HG03025 (cell line): Measurements from ENCODE around the gene BECN2.
"Not testable (repeated sequence)": the region's sequence is repeated elsewhere in the genome, so short reads cannot be mapped to it uniquely, and the experiment has no call there.

Experiments
- ATAC-seq: cut with Tn5 transposase; IDR thresholded peaks from one replicate; pipeline ENCODE4 v1.9.1; 2021; ENCODE audit warnings: mild to moderate bottlenecking, moderate library complexity; ENCODE audit not compliant: unreplicated experiment, low FRiP score

BECN2 gene

DNA sequence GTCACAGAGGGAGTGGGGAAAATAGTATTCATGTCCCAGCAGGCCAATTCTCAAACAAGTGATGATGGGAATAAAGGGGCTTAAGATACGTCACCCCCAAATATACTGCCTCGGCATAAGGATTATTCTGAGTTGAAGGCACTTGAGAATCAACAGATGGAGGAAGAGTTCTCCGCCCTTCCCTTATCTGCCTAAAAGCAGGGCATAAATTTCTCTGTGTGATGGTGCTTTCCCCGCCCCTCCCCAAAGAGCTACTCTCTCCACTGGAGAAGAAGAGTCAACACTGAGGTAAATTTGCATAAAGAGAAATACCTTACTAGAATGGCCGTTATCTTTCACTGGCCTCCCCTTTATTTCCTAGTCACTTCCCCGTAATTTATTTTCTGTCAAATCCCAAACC is 18.7 kb downstream of the BECN2 start:
- ATAC-seq = no peak

DNA sequence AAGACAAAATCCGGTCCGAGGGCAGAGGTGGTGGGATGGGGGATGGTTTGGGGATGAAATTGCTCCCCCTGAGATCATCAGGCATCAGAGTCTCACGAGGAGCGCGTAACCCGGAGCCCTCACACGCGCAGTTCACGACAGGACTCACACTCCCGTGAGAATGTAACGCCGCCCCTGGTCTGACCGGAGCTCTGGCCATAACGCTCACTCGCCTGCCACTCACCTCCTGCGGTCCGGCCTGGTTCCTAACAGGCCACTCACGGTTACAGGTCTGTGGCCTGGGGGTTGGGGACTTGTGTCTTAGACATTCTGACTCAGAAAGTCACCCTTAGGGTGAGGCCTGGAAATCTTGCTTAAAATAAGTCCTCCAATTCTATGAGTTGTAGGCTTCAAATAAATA is 21.5 kb downstream of the BECN2 start:
- ATAC-seq = no peak

DNA sequence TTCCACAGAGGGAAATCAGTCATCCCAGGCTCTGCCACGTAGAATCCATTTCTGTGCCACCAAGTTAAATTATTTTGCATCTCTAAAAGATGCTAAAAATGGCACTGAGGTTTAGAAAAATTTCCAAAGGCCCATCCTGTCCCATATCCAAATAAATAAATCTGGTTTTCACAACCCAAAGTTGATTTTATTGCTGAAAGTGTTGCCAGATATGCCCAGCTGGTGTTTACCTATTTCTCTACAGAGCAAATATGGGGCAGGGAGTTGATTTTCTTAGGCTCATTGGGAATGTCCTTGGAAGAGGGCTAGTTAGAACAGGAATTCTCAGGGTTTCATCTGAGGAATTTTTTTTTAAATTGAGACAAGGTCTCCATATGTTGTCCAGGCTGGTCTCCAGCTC is 22.4 kb downstream of the BECN2 start:
- no peak for ATAC-seq

DNA sequence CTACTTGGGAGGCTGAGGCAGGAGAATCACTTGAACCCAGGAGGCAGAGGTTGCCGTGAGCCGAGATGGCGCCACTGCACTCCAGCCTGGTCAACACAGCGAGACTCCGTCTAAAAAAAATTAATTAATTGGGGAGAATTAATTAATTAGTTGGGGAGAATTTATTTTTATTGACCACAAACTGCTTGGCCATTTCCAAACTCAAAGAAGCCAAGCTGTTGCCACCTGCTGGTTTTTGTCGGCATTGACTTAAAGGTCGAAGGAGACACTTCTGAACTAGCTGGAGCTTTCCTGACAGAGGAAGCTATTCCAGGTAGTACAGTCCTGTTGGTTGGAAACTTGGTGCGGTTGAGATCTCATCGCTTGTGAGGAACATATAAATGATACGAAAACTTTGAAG is 28.2 kb downstream of the BECN2 start:
- no peak for ATAC-seq

DNA sequence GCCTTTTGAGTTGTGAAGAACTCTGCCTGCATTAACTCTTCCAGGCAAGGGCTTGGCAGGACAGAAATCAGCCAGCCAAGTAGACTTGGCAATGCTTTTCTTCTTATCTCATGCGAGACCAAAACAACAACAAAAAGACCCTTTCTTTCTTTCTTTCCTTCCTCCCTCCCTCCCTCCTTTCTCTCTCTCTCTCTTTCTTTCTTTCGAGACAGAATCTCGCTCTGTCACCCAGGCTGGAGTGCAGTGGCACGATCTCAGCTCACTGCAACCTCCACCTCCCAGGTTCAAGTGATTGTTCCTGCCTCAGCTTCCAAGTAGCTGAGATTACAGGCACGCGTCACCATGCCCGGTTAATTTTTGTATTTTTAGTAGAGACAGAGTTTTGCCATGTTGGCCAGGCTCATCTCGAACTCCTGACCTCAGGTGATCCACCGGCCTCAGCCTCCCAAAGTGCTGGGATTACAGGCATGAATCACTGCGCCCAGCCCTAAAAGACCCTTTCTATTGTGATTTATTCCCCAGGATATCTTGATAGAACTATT is 30.9 kb downstream of the BECN2 start:
- not testable (repeated sequence) for ATAC-seq

DNA sequence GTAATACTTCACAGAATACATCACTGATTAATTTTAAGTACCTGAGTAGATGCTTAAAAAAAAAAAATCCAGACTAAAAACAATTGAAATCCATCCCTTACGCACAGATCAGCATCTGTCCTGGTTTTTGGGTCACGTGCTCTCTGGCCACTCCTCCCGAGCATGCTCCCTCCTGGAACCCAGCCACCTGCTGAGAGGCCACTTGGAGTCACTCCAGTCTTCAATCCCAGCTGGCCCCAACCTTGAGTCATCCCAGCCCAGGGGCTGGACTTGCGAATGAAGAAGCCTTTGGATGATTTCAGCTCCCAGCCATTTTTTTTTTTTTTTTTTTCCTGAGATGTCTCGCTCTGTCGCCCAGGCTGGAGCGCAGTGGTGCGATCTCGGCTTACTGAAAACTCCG is 32.5 kb downstream of the BECN2 start:
- no peak for ATAC-seq

DNA sequence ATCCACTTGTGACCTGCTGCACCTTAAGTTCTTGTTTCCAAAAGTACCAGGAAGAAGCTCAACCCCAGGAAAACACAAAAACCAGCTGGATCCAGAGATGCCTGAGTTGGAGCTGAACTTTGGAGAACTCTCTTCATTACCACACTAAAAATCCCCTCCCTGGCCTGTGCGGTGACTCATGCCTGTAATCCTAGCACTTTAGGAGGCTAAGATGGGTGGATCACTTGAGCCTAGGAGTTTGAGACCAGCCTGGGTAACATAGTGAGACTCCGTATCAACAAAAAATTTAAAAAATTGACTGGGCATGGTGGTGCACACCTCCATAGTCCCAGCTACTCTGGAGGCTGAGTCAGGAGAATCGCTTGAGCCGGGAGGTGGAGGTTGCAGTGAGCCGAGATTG is 35.2 kb downstream of the BECN2 start:
- ATAC-seq = no peak

DNA sequence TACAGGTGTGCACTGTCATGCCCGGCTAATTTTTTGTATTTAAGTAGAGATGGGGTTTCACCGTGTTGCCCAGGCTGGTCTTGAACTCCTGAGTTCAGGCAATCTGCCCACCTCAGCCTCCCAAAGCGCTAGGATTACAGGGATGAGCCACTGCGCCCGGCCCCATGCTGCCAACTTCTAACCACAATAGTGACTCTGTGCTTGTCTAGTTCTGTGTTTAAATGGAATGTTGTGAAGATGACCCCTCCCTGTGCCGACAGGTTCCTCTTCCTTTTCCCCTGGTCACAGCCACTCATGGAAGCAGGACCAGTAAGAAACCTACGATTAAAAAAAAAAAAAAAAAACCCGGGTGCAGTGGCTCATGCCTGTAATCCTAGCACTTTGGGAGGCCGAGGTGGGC is 36.6 kb downstream of the BECN2 start:
- ATAC-seq = no peak

DNA sequence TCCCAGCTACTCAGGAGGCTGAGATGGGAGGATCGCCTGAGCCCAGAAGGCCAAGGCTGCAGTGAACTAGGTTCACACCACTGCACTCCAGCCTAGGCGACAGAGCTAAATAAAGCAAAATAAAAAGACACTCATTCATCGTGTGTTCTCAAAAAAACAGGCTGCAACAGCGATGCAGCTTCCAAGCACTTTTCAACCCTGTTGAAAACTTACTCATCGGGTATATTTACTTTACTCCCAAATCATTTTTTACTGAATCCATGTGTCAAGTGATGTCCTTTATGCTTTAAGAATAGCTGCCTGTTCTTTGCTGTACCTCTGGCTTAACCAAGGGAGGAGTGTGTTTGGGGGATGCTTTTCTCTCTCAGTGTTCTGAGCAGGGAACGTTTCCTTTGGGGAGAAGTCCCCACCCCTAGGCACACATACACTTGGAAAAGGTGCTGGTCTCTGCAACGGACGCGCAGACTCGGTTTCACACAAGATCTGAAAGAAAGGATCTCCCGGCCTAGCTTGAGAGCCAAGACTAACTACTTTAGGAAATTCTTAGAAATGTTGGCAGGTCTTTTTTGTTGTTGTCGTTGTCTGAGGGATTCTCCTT is 39.9 kb downstream of the BECN2 start:
- ATAC-seq = no peak

DNA sequence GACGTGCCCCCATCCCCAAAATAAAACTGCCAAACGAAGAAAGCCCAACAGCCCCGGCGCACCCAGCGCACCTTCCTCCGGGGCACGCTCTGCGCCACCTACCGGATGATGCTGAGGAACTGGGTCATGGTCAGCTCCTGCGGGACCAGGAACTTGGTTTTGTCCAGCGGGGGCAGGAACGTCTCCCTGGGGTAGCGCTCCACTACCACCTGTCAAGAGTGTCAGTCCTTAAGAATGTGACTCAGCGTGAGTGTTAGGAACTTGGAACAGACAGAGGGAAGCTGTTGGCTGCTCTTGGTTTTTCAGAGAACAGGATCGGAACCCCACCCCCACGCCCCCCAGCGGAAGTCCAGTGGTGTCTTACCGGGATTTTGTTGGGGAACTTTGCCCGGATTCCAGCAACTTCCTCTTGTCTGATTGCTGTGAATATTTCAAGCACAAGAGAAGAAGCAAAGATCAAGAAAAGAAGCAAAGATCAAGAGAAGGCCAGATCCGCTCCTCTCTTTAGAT is 40.9 kb downstream of the BECN2 start:
- ATAC-seq = no peak

DNA sequence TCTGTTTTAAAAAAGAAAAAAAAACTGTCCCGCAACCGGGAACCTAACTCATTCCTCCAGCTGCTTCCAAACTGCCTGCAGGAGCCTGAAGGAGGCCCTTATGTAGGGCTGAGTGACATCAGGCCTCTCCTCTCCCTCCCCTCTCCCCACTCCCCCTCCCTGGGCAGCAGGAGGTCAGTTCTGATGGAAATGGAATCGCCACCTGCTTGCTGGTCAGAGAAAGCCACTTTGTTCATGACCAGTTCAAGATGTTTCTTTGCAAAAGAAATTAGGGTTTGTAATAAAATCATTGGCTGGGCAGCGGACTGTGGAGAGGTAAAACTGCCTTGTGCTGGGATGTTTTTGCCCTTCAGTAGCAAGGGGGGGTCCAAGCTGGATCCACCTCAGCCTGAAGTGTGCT is 41.5 kb downstream of the BECN2 start, which contains the start of gene MAP1LC3C:
MAP1LC3C (minus strand) TSS at position 73 of the 400 bp plus-strand sequence. CDS start 90 bp downstream, outside the sequence.
- no peak for ATAC-seq

DNA sequence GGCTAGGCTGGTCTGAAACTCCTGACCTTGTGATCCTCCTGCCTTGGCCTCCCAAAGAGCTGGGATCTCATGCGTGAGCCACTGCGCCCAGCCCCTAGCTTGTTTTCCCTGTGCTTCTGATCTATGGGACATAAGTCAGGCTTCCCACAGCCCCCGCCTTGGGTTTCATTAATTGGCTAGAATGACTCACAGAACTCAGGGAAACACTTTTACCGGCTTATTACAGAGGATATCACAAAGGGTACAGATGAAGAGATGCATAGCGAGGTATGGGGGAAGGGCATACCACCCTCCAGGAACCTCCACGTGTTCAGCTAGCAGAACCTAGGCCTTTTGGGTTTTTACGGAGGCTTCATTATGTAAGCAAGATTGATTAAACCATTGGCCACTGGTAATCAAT is 42.9 kb downstream of the BECN2 start:
- no peak for ATAC-seq

DNA sequence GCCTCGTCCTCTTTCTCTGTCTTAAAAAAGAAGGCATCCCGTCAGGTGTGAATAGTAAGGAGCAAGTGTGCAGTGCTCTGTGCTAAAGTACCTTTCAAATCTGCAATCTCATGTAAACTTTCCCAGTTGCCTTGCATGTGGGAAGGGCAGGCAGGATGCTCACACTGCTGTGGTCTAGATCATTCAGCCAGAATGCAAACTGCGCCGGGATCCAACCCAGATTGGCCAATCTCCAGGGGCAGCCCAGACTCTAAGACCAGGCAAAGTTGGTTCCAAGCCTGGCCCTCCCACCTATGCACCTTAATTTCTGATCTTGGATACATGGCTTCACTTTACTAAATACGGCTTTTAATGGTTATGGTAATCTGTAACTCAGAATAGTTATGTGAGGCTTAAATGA is 44.5 kb downstream of the BECN2 start:
- ATAC-seq = no peak

DNA sequence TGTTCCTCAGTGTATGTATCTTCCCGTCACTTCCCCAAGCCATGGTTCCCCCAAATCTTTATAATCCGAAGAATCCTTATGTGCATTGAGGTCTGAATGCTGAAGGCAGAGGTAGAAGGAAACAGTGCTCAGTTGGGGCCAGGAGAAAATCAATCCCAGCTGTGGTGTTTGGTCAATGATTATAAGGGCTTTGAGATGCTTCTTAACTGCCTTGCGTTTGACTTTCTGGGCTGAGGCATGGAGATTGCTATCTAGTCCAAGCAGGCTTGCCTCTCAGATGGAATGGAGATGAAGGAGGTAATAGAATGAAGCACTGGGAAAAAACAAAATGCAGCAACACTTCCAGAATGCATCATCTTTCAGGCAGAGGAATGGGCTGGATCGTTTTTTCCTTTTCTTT is 44.9 kb downstream of the BECN2 start:
- ATAC-seq = no peak

DNA sequence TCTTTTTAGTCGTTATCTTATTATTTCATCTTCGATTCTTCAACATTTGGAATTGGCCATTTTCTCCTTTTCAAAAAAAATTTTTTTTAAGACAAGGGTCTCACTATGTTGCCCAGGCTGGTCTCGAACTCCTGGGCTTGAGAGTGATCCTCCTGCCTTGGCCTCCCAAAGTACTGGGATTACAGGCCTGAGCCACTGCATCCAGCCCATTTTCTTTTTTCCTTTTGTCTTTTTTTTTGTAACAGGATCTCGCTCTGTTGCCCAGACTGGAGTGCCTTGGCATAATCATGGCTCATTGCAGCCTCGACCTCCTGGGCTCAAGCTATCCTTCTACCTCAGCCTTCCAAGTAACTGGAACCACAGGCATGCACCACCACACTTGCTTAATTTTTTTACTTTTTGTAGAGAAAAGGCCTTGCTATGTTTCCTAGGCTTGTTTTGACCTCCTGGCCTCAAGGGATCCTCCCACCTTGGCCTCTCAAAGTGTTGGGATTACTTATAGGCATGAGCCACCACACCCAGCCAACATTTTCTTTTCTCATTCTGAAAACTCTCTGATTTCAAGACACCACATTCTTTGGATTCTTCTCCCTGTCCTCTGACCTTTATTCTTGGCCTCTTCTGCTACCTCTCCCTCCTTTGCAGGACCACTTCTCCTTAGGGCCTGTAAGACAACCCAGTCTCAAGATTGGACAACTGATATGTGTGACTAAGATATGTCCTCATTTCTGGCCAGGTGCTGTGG is 47.4 kb downstream of the BECN2 start:
- ATAC-seq = no peak

DNA sequence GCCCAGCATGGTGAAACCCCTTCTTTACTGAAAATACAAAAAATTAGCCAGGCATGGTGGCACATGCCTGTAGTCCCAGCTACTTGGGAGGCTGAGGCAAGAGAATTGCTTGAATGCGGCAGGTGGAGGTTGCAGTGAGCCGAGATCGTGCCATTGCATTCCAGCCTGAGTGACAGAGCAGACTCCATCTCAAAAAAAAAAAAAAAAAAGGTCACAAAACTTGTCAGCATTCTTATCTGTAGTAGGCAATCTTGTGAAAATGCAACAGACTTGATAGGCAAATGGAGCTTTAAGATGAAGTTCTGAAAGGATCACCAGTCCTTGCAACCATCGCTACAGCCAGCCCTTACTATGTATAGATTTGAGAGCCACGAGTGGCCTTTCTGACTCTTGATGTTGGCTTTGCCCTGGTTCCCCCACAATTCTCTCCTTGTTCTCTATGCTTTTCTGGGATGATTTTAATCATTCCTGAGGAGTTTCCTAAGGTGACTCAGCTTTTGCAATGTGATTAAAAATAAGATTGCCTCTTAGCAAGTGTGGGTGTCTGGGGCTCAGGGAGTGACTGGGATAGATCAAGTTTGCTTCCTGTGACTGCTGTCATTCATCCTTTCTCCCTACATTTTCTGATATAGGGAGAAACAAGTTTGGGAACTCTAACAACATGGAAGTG is 48.4 kb downstream of the BECN2 start:
- no peak for ATAC-seq

DNA sequence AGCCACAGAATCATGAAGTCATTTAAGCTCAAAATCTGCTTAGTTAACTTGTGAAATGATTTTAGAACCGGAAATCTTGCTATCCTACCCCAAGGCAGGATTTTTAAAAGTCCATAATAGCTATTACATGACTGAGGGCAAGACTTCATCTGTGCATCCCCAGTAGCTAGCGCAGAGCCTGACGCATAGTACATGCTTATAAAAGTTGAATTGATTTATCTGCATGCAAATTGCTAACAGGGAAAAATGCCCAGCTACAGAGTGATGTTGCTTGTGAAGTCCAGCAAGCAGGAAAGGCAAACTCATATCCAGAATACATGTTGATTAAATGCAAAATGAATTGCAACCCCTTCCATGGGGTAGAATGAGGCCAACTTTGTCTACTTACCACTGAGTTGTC is 49.4 kb downstream of the BECN2 start:
- no peak for ATAC-seq
